Measurements from ENCODE around the gene CHERP. TPM values are rescaled to one million over a fixed set of nuclear protein-coding genes. Genes with fewer than 3 reads are reported as not detected.
"Not testable (repeated sequence)": the region's sequence is repeated elsewhere in the genome, so short reads cannot be mapped to it uniquely, and the experiment has no call there.

CHERP gene
- total RNA-seq, 1 donor from 2014 or later = 36.9 TPM

DNA sequence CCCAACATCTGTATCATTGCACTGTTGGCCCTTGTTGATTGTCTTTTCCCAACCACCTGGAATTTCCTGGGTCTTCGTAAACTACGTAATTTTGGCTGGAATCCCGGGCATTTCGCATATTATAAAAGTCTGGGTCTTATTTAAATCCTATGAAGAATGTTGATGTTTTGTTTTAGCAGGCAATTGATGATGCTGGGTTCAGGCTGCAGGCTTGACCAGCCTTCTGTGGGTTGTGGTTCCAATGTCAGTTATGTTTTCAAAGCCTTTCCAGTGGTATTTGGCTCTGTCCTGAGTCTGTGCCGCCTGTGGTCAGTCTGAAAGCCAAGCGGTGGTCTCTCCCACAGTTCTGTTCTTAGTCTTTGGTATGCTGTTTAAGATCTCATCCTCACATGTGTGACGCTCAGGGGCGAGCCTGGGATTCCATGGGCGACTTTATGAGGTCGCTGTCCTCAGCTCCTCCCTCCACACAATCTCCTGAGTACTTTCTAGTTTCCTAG, 17.6 kb upstream of the CHERP start:
- DNase-seq (ENCODE audit: low spot score) (no peak), ATAC-seq (no peak)
- intact Hi-C loops (cut with DNase I) = no loop called here

- DNase-seq (ENCODE audit: low spot score) (no peak), ATAC-seq (no peak)
- intact Hi-C loops (cut with DNase I) = no loop called here
Observed at GRCh38 chr19:16554776-16555175, 12.5 kb upstream of the CHERP start.

DNA sequence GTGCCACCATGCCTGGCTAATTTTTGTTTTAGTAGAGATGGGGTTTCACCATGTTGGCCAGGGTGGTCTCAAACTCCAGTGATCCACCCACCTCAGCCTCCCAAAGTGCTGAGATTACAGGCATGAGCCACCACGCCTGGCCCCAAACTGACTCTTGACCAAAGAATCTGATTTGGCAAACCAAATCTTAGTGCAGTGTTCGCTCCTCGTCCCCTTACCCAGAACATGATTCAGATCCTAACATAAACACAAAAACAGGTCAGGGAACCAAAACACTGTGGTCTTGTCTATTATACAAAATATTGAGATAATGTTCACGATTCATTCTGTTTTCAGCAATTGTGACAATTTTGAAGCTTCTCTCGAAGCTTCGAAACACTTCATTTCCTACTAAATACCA, 9.7 kb upstream of the CHERP start:
- ATAC-seq; intact Hi-C loops (cut with DNase I); DNase-seq (ENCODE audit: low spot score): not testable (repeated sequence)

DNA sequence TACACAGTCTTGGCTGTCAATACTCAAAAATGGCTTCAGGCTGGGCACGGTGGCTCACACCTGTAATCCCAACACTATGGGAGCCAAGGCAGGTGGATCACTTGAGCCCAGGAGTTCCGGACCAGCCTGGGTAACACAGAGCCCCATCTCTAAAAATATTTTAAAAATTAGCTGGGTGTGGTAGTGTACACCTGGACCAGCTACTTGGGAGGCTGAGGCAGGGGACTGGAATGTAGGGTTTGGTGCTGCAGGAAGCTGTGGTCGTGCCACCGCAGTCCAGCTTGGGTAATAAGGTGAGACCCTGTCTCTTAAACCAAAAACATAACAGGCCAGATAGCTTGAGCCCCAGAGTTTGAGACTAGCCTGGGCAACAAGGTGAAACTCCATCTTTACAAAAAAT, 6.7 kb upstream of the CHERP start:
- no peak for DNase-seq (ENCODE audit: low spot score)
- no peak for ATAC-seq
- intact Hi-C loops (cut with DNase I) = no loop called here

- ATAC-seq (no peak), DNase-seq (ENCODE audit: low spot score) (no peak)
- intact Hi-C loops (cut with DNase I) = no loop called here
Observed at GRCh38 chr19:16544473-16545231, 2.4 kb upstream of the CHERP start.

DNA sequence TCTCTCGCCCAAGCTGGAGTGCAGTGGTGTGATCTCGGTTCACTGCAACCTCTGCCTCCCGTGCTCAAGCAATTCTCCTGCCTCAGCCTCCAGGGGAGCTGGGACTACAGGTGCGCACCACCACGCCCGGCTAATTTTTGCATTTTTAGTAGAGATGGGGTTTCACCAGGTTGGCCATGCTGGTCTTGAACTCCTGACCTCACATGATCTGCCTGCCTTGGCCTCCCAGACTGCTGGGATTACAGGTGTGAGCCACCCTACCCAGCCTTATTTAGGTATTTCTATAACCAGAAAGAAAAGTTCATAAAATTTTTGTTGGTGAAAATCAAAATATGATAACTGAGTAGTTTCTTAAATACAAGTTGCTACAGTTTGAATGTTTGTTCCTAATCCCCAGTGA, 1.5 kb upstream of the CHERP start:
- ATAC-seq; intact Hi-C loops (cut with DNase I); DNase-seq (ENCODE audit: low spot score): not testable (repeated sequence)

- DNase-seq (ENCODE audit: low spot score) = no peak
- intact Hi-C loops (cut with DNase I) = no loop called here
- ATAC-seq = no peak
Observed at GRCh38 chr19:16542910-16543472, 754 bp upstream of the CHERP start.

DNA sequence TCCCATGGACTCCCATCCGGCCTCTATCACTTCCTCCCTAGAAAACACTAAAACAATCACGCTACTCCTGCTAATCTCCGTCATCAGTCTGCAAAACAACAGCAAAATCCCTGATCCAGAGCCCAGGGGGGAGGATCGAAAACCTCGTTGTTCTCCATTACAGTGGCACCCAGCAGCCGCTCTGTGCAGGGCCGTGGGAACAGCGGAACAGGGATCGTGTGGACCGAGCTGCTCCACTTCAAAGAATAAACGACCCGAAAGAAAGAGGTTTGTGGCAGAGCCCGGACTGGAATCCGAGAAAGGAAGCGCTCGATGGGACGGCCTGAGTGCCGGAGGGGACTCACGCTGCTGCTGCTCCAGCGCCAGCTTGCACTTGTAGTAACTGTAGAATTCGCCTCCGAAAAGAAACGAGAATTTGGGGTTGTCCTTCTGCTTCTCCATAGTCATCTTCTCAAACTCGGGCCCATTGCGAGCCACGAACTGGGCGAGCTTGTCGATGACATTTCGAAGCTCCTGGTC, 652 bp downstream of the CHERP start:
- ATAC-seq = no peak
- intact Hi-C loops (cut with DNase I) = no loop called here
- no peak for DNase-seq (ENCODE audit: low spot score)

GRCh38 chr19:16540948-16541347, 1.3 kb downstream of the CHERP start:
- DNase-seq (ENCODE audit: low spot score) (no peak), ATAC-seq (no peak)
- intact Hi-C loops (cut with DNase I) = no loop called here

DNA sequence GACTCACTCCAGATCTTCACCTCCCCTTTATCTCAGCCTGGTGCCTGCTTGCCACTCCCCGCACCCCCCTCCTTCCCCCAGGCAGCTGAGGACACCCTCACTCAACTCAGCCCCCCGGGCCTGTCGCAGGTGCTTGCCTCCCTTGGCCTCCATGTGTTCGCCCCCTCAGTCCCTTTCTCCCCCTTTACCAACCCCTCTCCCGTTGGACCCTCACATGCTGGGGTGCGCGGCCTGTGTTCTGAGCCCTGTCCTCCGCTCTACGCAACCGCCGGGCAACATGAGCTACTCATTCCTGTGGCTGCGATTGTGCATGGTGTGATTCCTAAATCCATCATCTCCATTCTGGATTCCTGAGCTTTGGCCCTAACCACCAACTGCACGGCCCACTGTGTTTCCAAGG, 5.1 kb downstream of the CHERP start:
- ATAC-seq (no peak), DNase-seq (ENCODE audit: low spot score) (no peak)
- intact Hi-C loops (cut with DNase I) = no loop called here

GRCh38 chr19:16536130-16536529, 6.1 kb downstream of the CHERP start:
- intact Hi-C loops (cut with DNase I) = no loop called here

GRCh38 chr19:16535381-16535780, 6.9 kb downstream of the CHERP start:
- intact Hi-C loops (cut with DNase I) = no loop called here
- ATAC-seq (no peak), DNase-seq (ENCODE audit: low spot score) (no peak)

More at GRCh38 chr19:16536130-16536529, 6.1 kb downstream of the CHERP start:
- ATAC-seq (no peak), DNase-seq (ENCODE audit: low spot score) (no peak)

DNA sequence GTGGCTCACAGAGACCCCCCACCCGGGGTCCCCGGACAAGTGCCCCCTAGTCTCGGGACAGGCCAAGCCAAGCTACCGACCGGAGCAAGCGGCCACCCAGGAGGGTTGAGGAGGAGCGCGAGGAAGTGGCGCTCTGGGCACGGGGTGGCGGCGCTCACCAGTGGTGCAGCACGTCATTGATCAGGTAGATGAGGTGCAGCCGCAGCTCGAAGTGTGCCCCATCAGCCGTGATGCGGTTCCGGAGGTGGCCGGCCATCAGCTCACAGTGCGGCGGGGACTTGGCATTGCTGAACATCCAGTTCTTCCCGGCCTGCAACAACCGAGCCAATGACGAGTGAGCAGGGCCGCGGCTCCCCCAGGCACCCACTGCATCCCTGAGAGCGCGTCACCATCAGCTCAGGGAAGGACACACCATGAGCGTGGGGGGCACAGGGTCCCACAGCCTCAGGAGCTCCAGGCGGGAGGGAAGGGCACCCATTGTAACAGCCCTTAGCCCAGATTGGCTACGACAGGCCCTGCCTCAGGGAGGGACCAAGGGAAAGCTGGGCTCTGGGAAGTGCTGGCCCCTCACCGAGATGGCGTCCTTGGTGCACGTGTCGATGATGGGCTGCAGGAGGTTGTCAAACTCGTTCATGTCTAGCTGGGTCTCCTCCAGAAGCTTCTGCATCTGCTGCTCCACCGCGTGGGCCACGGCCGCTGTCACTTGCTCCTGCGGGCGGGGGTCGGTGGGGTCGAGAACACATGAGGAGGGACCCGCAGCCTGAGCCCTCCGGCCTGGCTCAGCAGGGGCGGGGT, 9.6 kb downstream of the CHERP start:
- DNase-seq (ENCODE audit: low spot score) (no peak), ATAC-seq (no peak)
- intact Hi-C loops (cut with DNase I) = no loop called here

- intact Hi-C loops (cut with DNase I) = no loop called here
- ATAC-seq (no peak), DNase-seq (ENCODE audit: low spot score) (no peak)
Observed at GRCh38 chr19:16531380-16531669, 10.9 kb downstream of the CHERP start.

DNA sequence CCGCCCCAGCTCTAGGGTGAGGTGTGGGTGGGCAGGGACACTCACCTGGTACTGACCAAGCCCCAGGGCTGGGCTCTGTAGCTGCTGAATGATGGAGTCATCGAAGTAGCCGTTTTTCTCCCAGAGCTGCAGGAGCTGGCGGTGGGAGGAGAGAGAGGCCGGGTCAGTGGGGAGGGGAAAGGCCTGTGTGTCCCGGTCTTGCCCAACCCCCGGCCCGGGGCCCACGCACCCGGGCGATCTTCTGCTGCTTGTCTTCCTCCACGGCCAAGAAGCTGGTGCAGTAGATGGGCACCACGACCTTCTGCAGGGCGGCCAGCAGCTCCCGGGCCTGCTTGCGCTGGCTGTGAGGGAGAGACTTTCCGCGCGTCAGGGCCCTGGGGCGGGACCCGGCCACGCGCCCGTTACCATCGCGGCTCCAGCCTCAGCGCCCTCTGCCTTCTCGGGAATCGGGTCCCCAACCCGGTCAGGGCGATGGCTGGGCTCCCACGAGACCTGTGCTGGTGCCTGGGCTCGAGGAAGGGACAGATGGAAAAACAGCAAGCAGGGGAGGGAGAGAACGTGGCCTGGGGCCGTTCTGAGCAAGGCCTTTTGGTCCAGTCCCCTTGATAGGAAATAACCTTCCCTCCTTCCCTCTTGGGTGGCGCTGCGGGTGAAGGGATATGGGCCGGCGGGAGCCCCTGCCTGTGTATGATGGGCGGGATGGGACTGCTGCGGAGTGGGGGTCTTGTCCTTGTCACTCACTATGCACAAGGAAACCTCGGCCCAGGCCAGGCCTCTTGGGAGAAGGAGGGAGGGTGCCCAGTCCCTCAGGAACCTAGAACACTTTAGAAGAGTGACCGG, 11.5 kb downstream of the CHERP start:
- no peak for DNase-seq (ENCODE audit: low spot score)
- intact Hi-C loops (cut with DNase I) = no loop called here
- ATAC-seq = no peak

DNA sequence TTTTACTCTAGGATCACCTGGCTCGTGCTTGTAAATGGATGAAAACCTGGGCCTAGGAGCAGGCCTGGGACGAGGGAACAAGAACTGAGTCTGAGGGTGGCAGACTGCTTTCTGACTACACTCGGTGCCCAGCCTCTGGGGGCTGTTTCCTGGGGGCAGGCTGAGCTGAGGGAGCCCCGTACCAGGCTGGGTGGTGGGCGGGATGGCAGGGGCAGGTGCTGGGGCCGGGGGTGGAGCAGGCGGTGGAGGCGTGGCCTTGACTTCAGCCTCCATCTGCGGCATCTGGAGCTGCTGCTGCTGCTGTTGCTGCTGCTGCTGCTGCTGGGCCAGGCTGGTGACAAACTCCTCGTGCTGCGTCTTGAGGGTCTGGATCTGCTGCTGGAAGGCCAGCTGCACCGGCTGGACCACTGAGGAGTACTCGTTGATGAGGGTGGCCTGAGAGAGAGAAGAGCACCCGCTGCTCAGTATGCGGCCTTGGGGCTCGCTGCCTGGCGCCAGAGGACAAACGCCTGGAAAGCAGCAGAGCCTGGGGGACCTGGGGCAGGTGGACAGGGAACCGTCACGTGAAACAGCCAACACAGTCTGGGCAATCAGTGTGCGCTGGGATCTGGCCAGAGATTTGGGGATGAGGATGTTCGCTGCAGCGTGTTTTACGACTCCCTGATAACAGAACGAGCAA, 12.6 kb downstream of the CHERP start:
- intact Hi-C loops (cut with DNase I) = no loop called here
- no peak for ATAC-seq
- no peak for DNase-seq (ENCODE audit: low spot score)

- DNase-seq (ENCODE audit: low spot score) (no peak), ATAC-seq (no peak)
- intact Hi-C loops (cut with DNase I) = no loop called here
Observed at GRCh38 chr19:16527971-16528521, 14.2 kb downstream of the CHERP start.

GRCh38 chr19:16527334-16527935, 14.8 kb downstream of the CHERP start:
- ATAC-seq = no peak
- DNase-seq (ENCODE audit: low spot score) = no peak
- intact Hi-C loops (cut with DNase I) = no loop called here
